Measurements from ENCODE around the gene PGAM1. TPM values are rescaled to one million over a fixed set of nuclear protein-coding genes. Genes with fewer than 3 reads are reported as not detected.

Gene PGAM1
- total and polyA plus RNA-seq, 9 of the 15 experiments (the other 6 are each of a cell fraction or from before 2014, with no cell fraction given), result 40.3 to 559 (median 269) TPM

GRCh38 chr10:97445722-97446639 is 20.0 kb downstream of the PGAM1 start, which contains the start of the genes EXOSC1 and ZDHHC16 (continued):
- peak; percentile 79 for TF ChIP-seq USF1 (CRISPR knock-in tag; IDR thresholded peaks at IDR 0.05)
- TF ChIP-seq CXXC5 (CRISPR knock-in tag; IDR thresholded peaks at IDR 0.05), result peak; percentile 41; the same call in 1 of the 2 replicates
- peak in 1 of 3 experiments; percentile 23; a peak in 1 of 6 replicates for TF ChIP-seq CTCF (IDR thresholded peaks at IDR 0.05 in 2 of 3, conservative IDR thresholded peaks at IDR 0.05 in 1 of 3; ENCODE audit: insufficient read depth in 2 of 3, low read depth in 1 of 3, low read length in 3 of 3)
- TF ChIP-seq NKRF (IDR thresholded peaks at IDR 0.05; ENCODE audit: borderline replicate concordance), result peak; percentile 51; the same call in 1 of the 2 replicates
- TF ChIP-seq POLR3G (IDR thresholded peaks at IDR 0.05; ENCODE audit: extremely low read depth, insufficient read length, insufficient replicate concordance), result no peak
- TF ChIP-seq PML (IDR thresholded peaks at IDR 0.05; ENCODE audit: low read length), result no peak
- TF ChIP-seq HNRNPL (IDR thresholded peaks at IDR 0.05; ENCODE audit: low read depth, low read length), result 0 out of 2 replicates have a peak, but pooled peaks have one; percentile 55
- TF ChIP-seq RBFOX2 (IDR thresholded peaks at IDR 0.05; ENCODE audit: low read depth, low read length), result peak; percentile 82
- peak; percentile 86 for TF ChIP-seq ASH1L (IDR thresholded peaks at IDR 0.05; ENCODE audit: borderline replicate concordance, low read depth, partially characterized antibody)
- no peak for TF ChIP-seq ELK1 (CRISPR knock-in tag; IDR thresholded peaks at IDR 0.05)
- TF ChIP-seq CEBPB (tag; IDR thresholded peaks at IDR 0.05), result no peak
- TF ChIP-seq ZNF609 (CRISPR knock-in tag; IDR thresholded peaks at IDR 0.05; ENCODE audit: borderline replicate concordance), result no peak

Measured in K562 (cell line).